ENCODE results near the gene WASHC2A. TPM values are rescaled to one million over a fixed set of nuclear protein-coding genes. Genes with fewer than 3 reads are reported as not detected.
"Not testable (repeated sequence)": the region's sequence is repeated elsewhere in the genome, so short reads cannot be mapped to it uniquely, and the experiment has no call there.

Gene WASHC2A
- total RNA-seq, 2 experiments from 2014 or later: 23.5 to 27.9 TPM

DNA sequence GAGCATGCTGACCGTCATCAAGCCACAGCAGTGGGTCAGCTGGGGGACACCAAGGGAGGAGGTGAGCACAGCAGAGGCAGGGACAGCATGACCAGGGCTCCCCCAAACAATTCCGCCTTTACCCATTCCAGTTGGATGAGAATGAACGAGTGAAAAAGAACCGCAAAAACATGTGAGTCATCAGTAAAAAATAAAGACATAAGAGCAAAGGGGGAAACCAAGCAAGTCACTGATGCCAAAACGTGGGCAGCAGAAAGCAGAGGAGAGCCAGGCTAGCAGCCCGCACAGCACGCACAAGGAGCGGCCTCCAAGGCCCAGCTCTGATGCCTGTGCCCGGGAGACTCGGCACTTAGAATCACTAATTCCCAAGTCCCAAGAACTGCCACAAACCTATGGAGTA lies 7.8 kb upstream of the WASHC2A start:
- H3K27ac Mint-ChIP-seq; DNase-seq; ATAC-seq; H3K4me1 Mint-ChIP-seq (ENCODE audit: low read depth); POLR2A ChIA-PET; H3K36me3 Mint-ChIP-seq (ENCODE audit: low read depth); H3K27me3 Mint-ChIP-seq; H3K9me3 Mint-ChIP-seq; CTCF ChIA-PET; intact Hi-C loops (cut with micrococcal nuclease); H3K4me3 Mint-ChIP-seq: not testable (repeated sequence)

DNA sequence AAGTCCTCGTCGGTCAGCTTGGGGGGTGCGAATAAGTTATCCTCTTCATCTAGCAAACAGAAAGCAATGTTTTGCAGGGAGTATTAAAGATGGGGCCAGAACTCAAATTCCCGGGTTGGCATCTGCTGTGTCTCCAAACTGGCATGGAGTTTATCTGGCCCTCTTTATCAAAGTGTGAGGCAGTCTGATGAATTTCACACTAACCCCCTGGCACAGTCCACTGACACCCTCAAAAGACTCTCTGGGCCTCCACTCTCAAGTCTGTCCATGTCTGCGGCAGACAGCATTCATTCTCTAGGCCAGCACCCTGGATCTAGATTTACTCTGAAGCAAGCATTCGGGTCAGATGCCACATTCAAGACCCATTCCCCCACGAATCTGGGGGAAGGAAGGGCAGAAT lies 6.2 kb upstream of the WASHC2A start:
- H3K9me3 Mint-ChIP-seq; H3K27ac Mint-ChIP-seq; CTCF ChIA-PET; H3K4me3 Mint-ChIP-seq; ATAC-seq; H3K27me3 Mint-ChIP-seq; H3K4me1 Mint-ChIP-seq (ENCODE audit: low read depth); DNase-seq; POLR2A ChIA-PET; H3K36me3 Mint-ChIP-seq (ENCODE audit: low read depth); intact Hi-C loops (cut with micrococcal nuclease): not testable (repeated sequence)

DNA sequence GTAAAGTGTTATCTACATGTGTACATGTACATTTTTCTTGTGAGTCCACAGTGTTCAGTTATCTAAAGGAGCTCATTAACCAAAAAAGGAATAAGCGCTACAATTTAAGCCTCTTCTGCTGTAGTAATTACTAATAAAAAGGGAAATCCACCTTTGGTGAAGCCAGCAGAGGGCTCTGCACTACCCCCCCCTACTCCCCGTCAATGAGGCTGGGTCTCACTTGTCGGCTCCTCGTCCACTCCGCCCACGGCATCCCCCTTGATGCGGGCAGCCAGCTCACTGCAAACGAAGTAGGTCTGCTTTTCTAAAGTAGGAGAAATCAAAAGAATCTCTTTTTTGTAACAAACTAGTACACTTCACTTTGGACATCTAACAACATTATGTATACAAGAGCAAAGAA lies 4.7 kb upstream of the WASHC2A start:
- intact Hi-C loops (cut with micrococcal nuclease): no loop called here
- ATAC-seq: no peak
- H3K27ac Mint-ChIP-seq: no peak overlapping the region
- no peak overlapping the region for H3K4me3 Mint-ChIP-seq
- no peaks in the 10 kb centered on the region for H3K36me3 Mint-ChIP-seq (ENCODE audit: low read depth)
- no peak for DNase-seq
- peaks cover 1% of the 10 kb centered on the region for H3K27me3 Mint-ChIP-seq
- TF ChIP-seq, protein P1, sequence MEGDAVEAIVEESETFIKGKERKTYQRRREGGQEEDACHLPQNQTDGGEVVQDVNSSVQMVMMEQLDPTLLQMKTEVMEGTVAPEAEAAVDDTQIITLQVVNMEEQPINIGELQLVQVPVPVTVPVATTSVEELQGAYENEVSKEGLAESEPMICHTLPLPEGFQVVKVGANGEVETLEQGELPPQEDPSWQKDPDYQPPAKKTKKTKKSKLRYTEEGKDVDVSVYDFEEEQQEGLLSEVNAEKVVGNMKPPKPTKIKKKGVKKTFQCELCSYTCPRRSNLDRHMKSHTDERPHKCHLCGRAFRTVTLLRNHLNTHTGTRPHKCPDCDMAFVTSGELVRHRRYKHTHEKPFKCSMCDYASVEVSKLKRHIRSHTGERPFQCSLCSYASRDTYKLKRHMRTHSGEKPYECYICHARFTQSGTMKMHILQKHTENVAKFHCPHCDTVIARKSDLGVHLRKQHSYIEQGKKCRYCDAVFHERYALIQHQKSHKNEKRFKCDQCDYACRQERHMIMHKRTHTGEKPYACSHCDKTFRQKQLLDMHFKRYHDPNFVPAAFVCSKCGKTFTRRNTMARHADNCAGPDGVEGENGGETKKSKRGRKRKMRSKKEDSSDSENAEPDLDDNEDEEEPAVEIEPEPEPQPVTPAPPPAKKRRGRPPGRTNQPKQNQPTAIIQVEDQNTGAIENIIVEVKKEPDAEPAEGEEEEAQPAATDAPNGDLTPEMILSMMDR (IDR thresholded peaks at IDR 0.05): no peak
- peaks cover 9% of the 10 kb centered on the region for H3K4me1 Mint-ChIP-seq (ENCODE audit: low read depth)
- CTCF ChIA-PET: no interaction called here
- POLR2A ChIA-PET: no interaction called here
- no peaks in the 10 kb centered on the region for H3K9me3 Mint-ChIP-seq

DNA sequence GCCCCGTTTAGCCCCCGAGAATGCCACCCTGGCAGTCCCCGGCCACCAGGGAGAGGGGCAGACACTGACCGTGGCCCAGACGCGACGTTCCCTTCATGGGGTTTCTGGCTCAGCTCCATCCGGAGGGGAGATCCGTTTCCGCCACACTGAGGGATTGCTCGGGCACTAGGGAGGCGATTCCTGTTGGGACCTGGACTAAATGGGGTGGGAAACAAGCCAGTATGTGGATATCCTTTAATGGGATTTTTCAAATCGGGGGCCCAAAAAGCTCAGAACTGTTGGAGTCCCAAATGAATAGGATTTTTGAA lies 552 bp downstream of the WASHC2A start:
- Mint-ChIP-seq H3K4me1 (ENCODE audit: low read depth) (peaks cover 12% of the 10 kb centered on the region), H3K4me3 (peak overlapping the region; percentile 75)
- DNase-seq; ATAC-seq; POLR2A ChIA-PET; H3K9me3 Mint-ChIP-seq; intact Hi-C loops (cut with micrococcal nuclease); H3K27ac Mint-ChIP-seq; H3K36me3 Mint-ChIP-seq (ENCODE audit: low read depth); H3K27me3 Mint-ChIP-seq; CTCF ChIA-PET: not testable (repeated sequence)

DNA sequence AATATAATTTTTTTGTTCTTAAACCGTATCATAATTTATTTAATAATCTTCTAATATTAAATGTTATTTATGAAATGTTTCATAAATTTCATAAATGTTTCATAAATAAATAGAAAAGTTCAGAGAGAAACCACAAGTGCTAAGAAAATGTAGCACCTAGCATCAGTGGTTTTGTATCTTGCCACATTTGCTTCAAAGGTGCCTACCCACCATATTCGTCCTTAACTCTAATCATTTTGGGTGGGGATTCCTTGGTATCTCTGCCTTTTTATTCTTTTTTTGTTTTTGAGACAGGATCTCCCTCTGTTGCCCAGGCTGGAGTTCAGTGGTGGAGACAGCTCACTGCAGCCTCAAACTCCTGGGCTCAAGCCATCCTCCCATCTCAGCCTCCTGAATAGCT lies 7.4 kb downstream of the WASHC2A start:
- H3K4me3 Mint-ChIP-seq; H3K27ac Mint-ChIP-seq; ATAC-seq; POLR2A ChIA-PET; DNase-seq; H3K9me3 Mint-ChIP-seq; H3K27me3 Mint-ChIP-seq; CTCF ChIA-PET; H3K36me3 Mint-ChIP-seq (ENCODE audit: low read depth); intact Hi-C loops (cut with micrococcal nuclease); H3K4me1 Mint-ChIP-seq (ENCODE audit: low read depth): not testable (repeated sequence)

DNA sequence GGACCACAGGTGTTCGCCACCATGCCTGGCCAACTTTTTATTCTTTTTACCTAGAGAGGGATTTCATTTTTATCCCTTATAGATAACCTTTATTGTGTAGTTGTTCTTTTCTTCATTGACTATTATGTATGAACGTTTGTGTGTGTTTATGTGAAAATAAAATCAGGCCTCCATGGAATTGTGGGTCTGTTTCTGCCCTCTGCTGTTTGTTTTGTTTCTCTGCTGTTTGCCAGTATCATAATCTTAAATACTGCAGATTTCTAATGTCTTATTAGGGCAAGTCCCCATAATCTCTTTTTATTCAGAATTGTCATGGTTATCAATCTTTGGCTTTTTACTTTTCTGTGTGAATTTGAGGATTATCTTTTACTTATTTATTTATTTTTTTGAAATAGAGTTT lies 7.8 kb downstream of the WASHC2A start:
- not testable (repeated sequence) for ATAC-seq, H3K4me3 Mint-ChIP-seq

DNA sequence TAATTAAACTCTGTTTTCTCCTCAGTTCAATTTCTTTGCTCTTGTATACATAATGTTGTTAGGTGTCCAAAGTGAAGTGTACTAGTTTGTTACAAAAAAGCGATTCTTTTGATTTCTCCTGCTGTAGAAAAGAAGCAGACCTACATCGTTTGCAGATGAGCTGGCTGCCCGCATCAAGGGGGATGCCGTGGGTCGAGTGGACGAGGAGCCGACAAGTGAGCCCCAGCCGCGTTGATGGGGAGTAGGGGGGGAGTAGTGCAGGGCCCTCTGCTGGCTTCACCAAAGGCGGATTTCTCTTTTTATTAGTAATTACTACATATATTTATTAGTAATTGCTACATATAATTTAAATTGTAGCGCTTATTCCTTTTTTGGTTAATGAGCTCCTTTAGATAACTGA lies 23.6 kb downstream of the WASHC2A start:
- CTCF ChIA-PET: not testable (repeated sequence)

More for the DNA sequence above, 7.8 kb downstream of the WASHC2A start:
- H3K27ac Mint-ChIP-seq; H3K9me3 Mint-ChIP-seq; DNase-seq; H3K36me3 Mint-ChIP-seq (ENCODE audit: low read depth); POLR2A ChIA-PET; H3K27me3 Mint-ChIP-seq; H3K4me1 Mint-ChIP-seq (ENCODE audit: low read depth); CTCF ChIA-PET; intact Hi-C loops (cut with micrococcal nuclease): not testable (repeated sequence)

DNA sequence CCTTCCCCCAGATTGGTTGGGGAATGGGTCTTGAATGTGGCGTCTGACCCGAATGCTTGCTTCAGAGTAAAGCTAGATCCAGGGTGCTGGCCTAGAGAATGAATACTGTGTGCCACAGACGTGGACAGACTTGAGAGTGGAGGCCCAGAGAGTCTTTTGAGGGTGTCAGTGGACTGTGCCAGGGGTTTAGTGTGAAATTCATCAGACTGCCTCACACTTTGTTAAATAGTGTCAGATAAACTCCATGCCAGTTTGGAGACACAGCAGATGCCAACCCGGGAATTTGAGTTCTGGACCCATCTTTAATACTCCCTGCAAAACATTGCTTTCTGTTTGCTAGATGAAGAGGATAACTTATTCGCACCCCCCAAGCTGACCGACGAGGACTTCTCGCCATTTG lies 25.2 kb downstream of the WASHC2A start:
- DNase-seq; intact Hi-C loops (cut with micrococcal nuclease); H3K36me3 Mint-ChIP-seq (ENCODE audit: low read depth); H3K4me1 Mint-ChIP-seq (ENCODE audit: low read depth); H3K27ac Mint-ChIP-seq; POLR2A ChIA-PET; H3K9me3 Mint-ChIP-seq; CTCF ChIA-PET; H3K4me3 Mint-ChIP-seq; ATAC-seq; H3K27me3 Mint-ChIP-seq: not testable (repeated sequence)

More for the DNA sequence above, 23.6 kb downstream of the WASHC2A start:
- H3K27me3 Mint-ChIP-seq; H3K9me3 Mint-ChIP-seq; DNase-seq; H3K27ac Mint-ChIP-seq; POLR2A ChIA-PET; H3K36me3 Mint-ChIP-seq (ENCODE audit: low read depth); H3K4me1 Mint-ChIP-seq (ENCODE audit: low read depth); H3K4me3 Mint-ChIP-seq; intact Hi-C loops (cut with micrococcal nuclease); ATAC-seq: not testable (repeated sequence)

DNA sequence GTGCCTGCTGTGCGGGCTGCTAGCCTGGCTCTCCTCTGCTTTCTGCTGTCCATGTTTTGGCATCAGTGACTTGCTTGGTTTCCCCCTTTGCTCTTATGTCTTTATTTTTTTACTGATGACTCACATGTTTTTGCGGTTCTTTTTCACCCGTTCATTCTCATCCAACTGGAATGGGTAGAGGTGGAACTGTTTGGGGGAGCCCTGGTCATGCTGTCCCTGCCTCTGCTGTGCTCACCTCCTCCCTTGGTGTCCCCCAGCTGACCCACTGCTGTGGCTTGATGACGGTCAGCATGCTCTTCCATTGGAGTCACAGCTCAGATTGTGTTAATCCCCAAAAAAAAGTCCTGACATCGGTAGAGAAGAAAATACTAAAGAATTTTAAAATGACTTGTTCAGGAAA lies 26.9 kb downstream of the WASHC2A start:
- H3K27me3 Mint-ChIP-seq; H3K27ac Mint-ChIP-seq; H3K4me3 Mint-ChIP-seq; H3K36me3 Mint-ChIP-seq (ENCODE audit: low read depth); ATAC-seq; DNase-seq; H3K9me3 Mint-ChIP-seq; H3K4me1 Mint-ChIP-seq (ENCODE audit: low read depth); intact Hi-C loops (cut with micrococcal nuclease); CTCF ChIA-PET; POLR2A ChIA-PET: not testable (repeated sequence)

DNA sequence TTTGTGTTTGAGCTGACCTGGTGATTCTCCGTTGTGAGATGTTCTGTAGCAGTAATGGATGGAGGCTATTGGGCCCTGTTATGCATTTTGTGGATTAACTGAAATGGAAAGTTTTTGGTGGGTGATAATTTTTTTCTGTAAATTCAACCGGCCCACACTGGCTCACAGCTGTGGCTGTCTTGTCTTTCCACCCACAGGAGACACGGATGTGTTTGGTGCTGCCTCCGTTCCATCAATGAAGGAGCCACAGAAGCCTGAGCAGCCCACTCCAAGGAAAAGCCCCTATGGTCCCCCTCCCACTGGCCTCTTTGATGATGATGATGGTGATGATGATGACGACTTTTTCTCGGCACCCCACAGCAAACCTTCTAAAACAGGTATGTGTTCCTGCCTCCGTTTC lies 27.6 kb downstream of the WASHC2A start:
- H3K36me3 Mint-ChIP-seq (ENCODE audit: low read depth); H3K27me3 Mint-ChIP-seq; H3K27ac Mint-ChIP-seq; CTCF ChIA-PET; intact Hi-C loops (cut with micrococcal nuclease); DNase-seq; H3K4me3 Mint-ChIP-seq; H3K9me3 Mint-ChIP-seq; ATAC-seq; H3K4me1 Mint-ChIP-seq (ENCODE audit: low read depth); POLR2A ChIA-PET: not testable (repeated sequence)

DNA sequence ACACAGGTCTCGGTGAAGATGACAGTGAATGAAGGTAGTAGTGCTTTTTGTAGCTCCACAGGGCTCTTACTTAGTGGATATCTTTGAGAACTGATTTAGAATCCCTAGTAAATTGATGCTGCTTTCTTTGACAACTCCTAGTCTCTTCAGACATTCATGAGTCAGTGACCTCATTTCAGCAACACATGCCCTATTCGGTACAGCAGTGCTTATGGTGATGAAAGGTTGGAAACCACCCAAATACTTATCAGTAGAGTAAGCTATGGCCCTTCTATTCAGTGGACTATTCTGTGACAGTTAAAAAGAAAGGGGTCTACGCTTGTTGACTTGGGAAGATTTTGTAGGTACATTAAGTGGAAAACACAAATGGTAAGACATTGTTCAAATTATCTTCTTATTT lies 29.0 kb downstream of the WASHC2A start:
- peaks cover 10% of the 10 kb centered on the region for H3K36me3 Mint-ChIP-seq (ENCODE audit: low read depth)
- CTCF ChIA-PET; H3K27me3 Mint-ChIP-seq; intact Hi-C loops (cut with micrococcal nuclease); POLR2A ChIA-PET; H3K9me3 Mint-ChIP-seq; DNase-seq; H3K4me3 Mint-ChIP-seq; H3K27ac Mint-ChIP-seq; ATAC-seq; H3K4me1 Mint-ChIP-seq (ENCODE audit: low read depth): not testable (repeated sequence)

DNA sequence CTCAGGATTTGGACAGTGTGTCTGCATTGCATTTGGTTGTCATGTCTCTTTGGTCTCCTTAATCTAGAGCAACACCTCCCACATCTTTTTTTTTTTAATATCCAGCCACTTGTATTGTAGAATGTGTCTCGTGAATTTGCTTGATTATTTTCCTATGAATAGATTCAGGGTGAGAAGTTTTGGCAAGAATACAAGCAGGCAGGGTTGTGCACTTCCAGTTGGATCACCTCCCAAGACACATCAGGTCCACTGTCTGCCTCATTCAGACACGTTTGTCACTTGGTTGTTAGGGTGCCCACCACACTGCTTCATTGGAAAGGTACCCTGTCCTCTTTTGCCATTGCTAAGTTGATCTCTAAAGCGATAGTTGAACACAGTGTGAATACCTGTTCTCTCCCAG lies 30.9 kb downstream of the WASHC2A start:
- intact Hi-C loops (cut with micrococcal nuclease); H3K4me3 Mint-ChIP-seq; ATAC-seq; CTCF ChIA-PET; H3K27ac Mint-ChIP-seq; H3K9me3 Mint-ChIP-seq; DNase-seq; H3K4me1 Mint-ChIP-seq (ENCODE audit: low read depth); POLR2A ChIA-PET; H3K27me3 Mint-ChIP-seq: not testable (repeated sequence)
- peaks cover 10% of the 10 kb centered on the region for H3K36me3 Mint-ChIP-seq (ENCODE audit: low read depth)

Measured in activated CD8-positive, alpha-beta T cell treated with anti-CD3 and anti-CD28 coated beads for 36 hours (primary cell).